HepG2 (cell line): Measurements from ENCODE around the gene TCF12. TPM values are rescaled to one million over a fixed set of nuclear protein-coding genes. Genes with fewer than 3 reads are reported as not detected.

ENCODE experiments used
- ELF1 ChIP-seq: sonication (generic); formaldehyde crosslinking; IDR thresholded peaks from 2 replicates; pipeline ENCODE4 v1.4.0; 2020; ENCODE audit warnings: missing genetic modification reagents
- GLMP ChIP-seq: sonication (generic); formaldehyde crosslinking; IDR thresholded peaks from 2 replicates; pipeline ENCODE4 v1.9.0; 2021; ENCODE audit warnings: missing genetic modification reagents, mild to moderate bottlenecking, borderline replicate concordance
- HNRNPLL ChIP-seq: fragments of 200-400 bp; formaldehyde crosslinking; IDR thresholded peaks from 2 replicates; pipeline ENCODE4 v1.6.1; 2017; ENCODE audit warnings: mild to moderate bottlenecking, low read depth, low read length; ENCODE audit not compliant: poor library complexity, severe bottlenecking
- MEIS1 ChIP-seq: sonication (generic); formaldehyde crosslinking; IDR thresholded peaks from 2 replicates; pipeline ENCODE4 v1.9.0; 2021; ENCODE audit warnings: mild to moderate bottlenecking, missing genetic modification reagents, moderate library complexity, borderline replicate concordance
- MTA1 ChIP-seq: sonication (generic); formaldehyde crosslinking; IDR thresholded peaks from 2 replicates; pipeline ENCODE4 v1.4.0; 2020; ENCODE audit warnings: missing genetic modification reagents, mild to moderate bottlenecking, borderline replicate concordance
- NFE2 ChIP-seq: sonication (generic); formaldehyde crosslinking; IDR thresholded peaks from 2 replicates; pipeline ENCODE4 v1.4.0; 2020; ENCODE audit warnings: missing genetic modification reagents
- PCBP1 ChIP-seq: fragments of 200-400 bp; formaldehyde crosslinking; IDR thresholded peaks from 2 replicates; pipeline ENCODE4 v1.6.1; 2017; ENCODE audit warnings: mild to moderate bottlenecking, low read depth, low read length, borderline replicate concordance
- REXO4 ChIP-seq: sonication (generic); formaldehyde crosslinking; IDR thresholded peaks from 2 replicates; pipeline ENCODE4 v1.8.0; 2022; ENCODE audit warnings: missing genetic modification reagents, mild to moderate bottlenecking, borderline replicate concordance
- SMARCC2 ChIP-seq: fragments of 450-650 bp; IDR thresholded peaks from 2 replicates; pipeline ENCODE4 v1.6.1; 2017; ENCODE audit warnings: antibody characterized with exemption, mild to moderate bottlenecking
- SMARCE1 ChIP-seq: fragments of 450-650 bp; IDR thresholded peaks from 2 replicates; pipeline ENCODE4 v1.6.1; 2017; ENCODE audit warnings: borderline replicate concordance
- SOX13 ChIP-seq, 3 experiments: fragments of 450-650 bp in 1 of 3; sonication (generic) in 1 of 3; formaldehyde crosslinking in 1 of 3; IDR thresholded peaks in 2 of 3; conservative IDR thresholded peaks in 1 of 3; 2 replicates each; pipeline versions ENCODE4 v1.5.0 to v1.6.1; 2016 to 2020; ENCODE audit warnings: antibody characterized with exemption in 1 of 3, mild to moderate bottlenecking in 1 of 3, missing compliant biosample characterization in 1 of 3, missing genetic modification reagents in 1 of 3, moderate library complexity in 1 of 3
- STAT5B ChIP-seq: sonication (generic); formaldehyde crosslinking; IDR thresholded peaks from 2 replicates; pipeline ENCODE4 v1.4.0; 2020; ENCODE audit warnings: missing genetic modification reagents
- TEAD3 ChIP-seq: optimal IDR thresholded peaks from 2 replicates; pipeline ENCODE3; 2016; ENCODE audit warnings: borderline replicate concordance
- THAP11 ChIP-seq: IDR thresholded peaks from 2 replicates; pipeline ENCODE4 v1.6.1; 2016; ENCODE audit warnings: missing biosample characterization, missing genetic modification reagents
- ZFP62 ChIP-seq: sonication (generic); formaldehyde crosslinking; IDR thresholded peaks from 2 replicates; pipeline ENCODE4 v1.4.0; 2020; ENCODE audit warnings: missing genetic modification reagents
- ZFY ChIP-seq: sonication (generic); formaldehyde crosslinking; IDR thresholded peaks from 2 replicates; pipeline ENCODE4 v1.4.0; 2020; ENCODE audit warnings: missing genetic modification reagents
- ZNF180 ChIP-seq: sonication (generic); formaldehyde crosslinking; IDR thresholded peaks from 2 replicates; pipeline ENCODE4 v1.4.0; 2020; ENCODE audit warnings: low read depth, missing genetic modification reagents, borderline replicate concordance
- ZNF224 ChIP-seq: sonication (generic); formaldehyde crosslinking; IDR thresholded peaks from 2 replicates; pipeline ENCODE4 v1.5.0; 2020; ENCODE audit warnings: mild to moderate bottlenecking, missing genetic modification reagents
- ZNF280B ChIP-seq: sonication (generic); formaldehyde crosslinking; IDR thresholded peaks from 2 replicates; pipeline ENCODE4 v1.5.0; 2020; ENCODE audit warnings: missing genetic modification reagents, mild to moderate bottlenecking, borderline replicate concordance
- ZNF350 ChIP-seq: sonication (generic); formaldehyde crosslinking; IDR thresholded peaks from 2 replicates; pipeline ENCODE4 v1.4.0; 2020; ENCODE audit warnings: mild to moderate bottlenecking, low read depth, missing genetic modification reagents, borderline replicate concordance
- ZNF576 ChIP-seq: sonication (generic); formaldehyde crosslinking; IDR thresholded peaks from 2 replicates; pipeline ENCODE4 v1.4.0; 2020; ENCODE audit warnings: mild to moderate bottlenecking, missing genetic modification reagents
- ZNF792 ChIP-seq: IDR thresholded peaks from 2 replicates; pipeline ENCODE4 v1.6.1; 2016
- polyA plus RNA-seq, 8 experiments: library from polyadenylated mRNA; depleted of rRNA in 3 of 8; stranded (reverse) in 7 of 8; unstranded in 1 of 8; fragments of >200 nt; fragmentation: Illumina TruSeq in 4 of 8; extraction: Trizol in 4 of 8; gene quantifications; 2 replicates each; pipeline versions ENCODE4 v1.2.1 to v1.2.3, GENCODE V29; 2011 to 2016; ENCODE audit warnings: low read depth in 4 of 8, missing spikeins in 1 of 8, mixed read lengths in 1 of 8; ENCODE audit not compliant: insufficient read depth in 1 of 8
- total RNA-seq, 5 experiments: library from RNA; depleted of rRNA; stranded (reverse); fragments of >200 nt; fragmentation: Illumina TruSeq; extraction: Trizol; gene quantifications; 2 replicates each; pipeline ENCODE4 v1.2.3, GENCODE V29; 2016; ENCODE audit warnings: low read depth in 1 of 5

TCF12 gene
- total and polyA plus RNA-seq, 2 of the 13 experiments (the other 11 are each of a cell fraction or from before 2014, with no cell fraction given) = 48.6 to 51.1 TPM

- TF ChIP-seq ZFY (peak; percentile 82), ZNF224 (CRISPR knock-in tag) (no peak), PCBP1 (peak; percentile 99), THAP11 (CRISPR knock-in tag) (peak; percentile 82), ZFP62 (CRISPR knock-in tag) (no peak), SMARCC2 (no peak), STAT5B (0 out of 2 replicates have a peak, but pooled peaks have one; percentile 71), REXO4 (no peak), ZNF350 (CRISPR knock-in tag) (peak; percentile 95), NFE2 (CRISPR knock-in tag) (peak; percentile 32; the same call in 1 of the 2 replicates), MTA1 (peak; percentile 90; the same call in 1 of the 2 replicates), SOX13 (IDR thresholded peaks at IDR 0.05) (no peak), SOX13 (CRISPR knock-in tag; conservative IDR thresholded peaks at IDR 0.05 in 1 of 2, IDR thresholded peaks at IDR 0.05 in 1 of 2) (peak in 1 of 2 experiments; percentile 80; a peak in 2 of 4 replicates), ZNF576 (CRISPR knock-in tag) (peak; percentile 23; the same call in 1 of the 2 replicates), SMARCE1 (no peak), GLMP (CRISPR knock-in tag) (no peak), ZNF280B (CRISPR knock-in tag) (peak; percentile 51; the same call in 1 of the 2 replicates), TEAD3 (CRISPR knock-in tag) (peak; percentile 62), ZNF180 (CRISPR knock-in tag) (no peak; the same call in 1 of the 2 replicates), HNRNPLL (peak; percentile 72), ZNF792 (CRISPR knock-in tag) (peak; percentile 74; the same call in 1 of the 2 replicates), ELF1 (CRISPR knock-in tag) (peak; percentile 86), MEIS1 (CRISPR knock-in tag) (no peak; the same call in 1 of the 2 replicates)
Measured at GRCh38 chr15:56918046-56918938, at the start of gene TCF12 (continued).
